ENCODE data around the gene NEK4. TPM values are rescaled to one million over a fixed set of nuclear protein-coding genes. Genes with fewer than 3 reads are reported as not detected.

NEK4 gene
- polyA plus RNA-seq, 1 experiment = 14.4 TPM

DNA sequence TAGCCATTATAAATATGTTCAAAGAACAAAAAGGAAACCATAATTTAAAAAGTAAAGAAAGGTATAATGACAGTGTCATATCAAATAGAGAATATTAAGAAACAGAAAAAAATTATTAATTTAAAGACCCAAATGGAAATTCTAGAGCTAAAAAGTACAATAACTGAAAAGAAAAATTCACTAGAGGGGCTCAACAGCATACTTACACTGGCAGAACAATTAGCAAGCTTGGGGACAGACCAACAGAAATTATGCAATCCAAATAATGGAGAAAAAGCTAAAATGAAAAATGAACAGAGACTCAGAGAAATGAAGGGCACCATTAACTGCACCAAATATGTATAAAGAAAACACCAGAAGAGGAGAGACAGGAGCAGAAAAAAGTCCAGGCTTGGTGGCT lies 51.1 kb downstream of the NEK4 start:
- no peak overlapping the region for H3K4me3 ChIP-seq (ENCODE audit: low read depth, low read length)
- no peaks in the 10 kb centered on the region for H3K27me3 ChIP-seq (ENCODE audit: control insufficient read depth, insufficient read depth, low read length)
- CTCF ChIA-PET = no interaction called here
- TF ChIP-seq, protein P1, sequence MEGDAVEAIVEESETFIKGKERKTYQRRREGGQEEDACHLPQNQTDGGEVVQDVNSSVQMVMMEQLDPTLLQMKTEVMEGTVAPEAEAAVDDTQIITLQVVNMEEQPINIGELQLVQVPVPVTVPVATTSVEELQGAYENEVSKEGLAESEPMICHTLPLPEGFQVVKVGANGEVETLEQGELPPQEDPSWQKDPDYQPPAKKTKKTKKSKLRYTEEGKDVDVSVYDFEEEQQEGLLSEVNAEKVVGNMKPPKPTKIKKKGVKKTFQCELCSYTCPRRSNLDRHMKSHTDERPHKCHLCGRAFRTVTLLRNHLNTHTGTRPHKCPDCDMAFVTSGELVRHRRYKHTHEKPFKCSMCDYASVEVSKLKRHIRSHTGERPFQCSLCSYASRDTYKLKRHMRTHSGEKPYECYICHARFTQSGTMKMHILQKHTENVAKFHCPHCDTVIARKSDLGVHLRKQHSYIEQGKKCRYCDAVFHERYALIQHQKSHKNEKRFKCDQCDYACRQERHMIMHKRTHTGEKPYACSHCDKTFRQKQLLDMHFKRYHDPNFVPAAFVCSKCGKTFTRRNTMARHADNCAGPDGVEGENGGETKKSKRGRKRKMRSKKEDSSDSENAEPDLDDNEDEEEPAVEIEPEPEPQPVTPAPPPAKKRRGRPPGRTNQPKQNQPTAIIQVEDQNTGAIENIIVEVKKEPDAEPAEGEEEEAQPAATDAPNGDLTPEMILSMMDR (IDR thresholded peaks at IDR 0.05; ENCODE audit: low read depth, low read length) = no peak
- H3K27ac ChIP-seq (ENCODE audit: low read depth, low read length) = no peak overlapping the region
- POLR2A ChIA-PET = interaction anchor here (0.7 kb wide), 1 partner anchor 551 kb away, joined by 5 read pairs; no protein-coding TSS in a partner anchor
- DNase-seq (ENCODE audit: low read depth, low spot score) = no peak
- peaks cover 3% of the 10 kb centered on the region for H3K9me3 ChIP-seq (ENCODE audit: control insufficient read depth, insufficient read depth, low read length)

DNA sequence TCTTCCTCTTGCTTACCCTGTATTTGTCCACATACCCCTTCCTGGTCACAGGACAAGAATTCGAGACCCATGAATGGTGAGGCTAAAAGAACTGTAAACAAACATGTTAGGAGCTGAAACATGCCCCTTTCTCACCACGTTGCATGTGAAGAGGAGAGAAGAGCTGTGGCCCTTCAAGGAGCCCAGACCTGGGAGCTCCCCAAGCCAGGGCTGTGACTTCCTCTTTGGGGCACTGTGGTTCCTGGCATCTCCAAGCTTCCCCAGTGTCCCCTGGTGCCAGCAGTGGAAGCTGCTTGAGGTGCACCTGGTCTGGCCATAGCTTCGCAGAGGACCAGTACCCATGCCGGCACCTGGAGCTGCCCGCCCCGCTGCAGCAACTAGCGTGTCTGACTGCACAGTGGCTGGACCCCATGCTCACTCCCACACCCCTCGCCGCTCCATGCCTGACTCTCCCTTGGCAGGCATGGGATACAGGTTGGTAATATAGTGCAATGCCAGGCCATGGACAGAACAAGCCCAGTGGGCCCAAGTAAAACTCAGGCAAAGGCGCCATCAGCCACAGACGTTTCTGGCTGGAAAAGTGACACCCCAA lies 54.9 kb downstream of the NEK4 start:
- CTCF ChIA-PET = no interaction called here
- TF ChIP-seq, protein P1 (IDR thresholded peaks at IDR 0.05; ENCODE audit: low read depth, low read length) = no peak
- Histone ChIP-seq H3K4me3 (ENCODE audit: low read depth, low read length) (no peak overlapping the region), H3K27ac (ENCODE audit: low read depth, low read length) (no peak overlapping the region), H3K9me3 (ENCODE audit: control insufficient read depth, insufficient read depth, low read length) (peaks cover 3% of the 10 kb centered on the region), H3K27me3 (ENCODE audit: control insufficient read depth, insufficient read depth, low read length) (no peaks in the 10 kb centered on the region)
- DNase-seq (ENCODE audit: low read depth, low spot score) = no peak
- POLR2A ChIA-PET = no interaction called here

DNA sequence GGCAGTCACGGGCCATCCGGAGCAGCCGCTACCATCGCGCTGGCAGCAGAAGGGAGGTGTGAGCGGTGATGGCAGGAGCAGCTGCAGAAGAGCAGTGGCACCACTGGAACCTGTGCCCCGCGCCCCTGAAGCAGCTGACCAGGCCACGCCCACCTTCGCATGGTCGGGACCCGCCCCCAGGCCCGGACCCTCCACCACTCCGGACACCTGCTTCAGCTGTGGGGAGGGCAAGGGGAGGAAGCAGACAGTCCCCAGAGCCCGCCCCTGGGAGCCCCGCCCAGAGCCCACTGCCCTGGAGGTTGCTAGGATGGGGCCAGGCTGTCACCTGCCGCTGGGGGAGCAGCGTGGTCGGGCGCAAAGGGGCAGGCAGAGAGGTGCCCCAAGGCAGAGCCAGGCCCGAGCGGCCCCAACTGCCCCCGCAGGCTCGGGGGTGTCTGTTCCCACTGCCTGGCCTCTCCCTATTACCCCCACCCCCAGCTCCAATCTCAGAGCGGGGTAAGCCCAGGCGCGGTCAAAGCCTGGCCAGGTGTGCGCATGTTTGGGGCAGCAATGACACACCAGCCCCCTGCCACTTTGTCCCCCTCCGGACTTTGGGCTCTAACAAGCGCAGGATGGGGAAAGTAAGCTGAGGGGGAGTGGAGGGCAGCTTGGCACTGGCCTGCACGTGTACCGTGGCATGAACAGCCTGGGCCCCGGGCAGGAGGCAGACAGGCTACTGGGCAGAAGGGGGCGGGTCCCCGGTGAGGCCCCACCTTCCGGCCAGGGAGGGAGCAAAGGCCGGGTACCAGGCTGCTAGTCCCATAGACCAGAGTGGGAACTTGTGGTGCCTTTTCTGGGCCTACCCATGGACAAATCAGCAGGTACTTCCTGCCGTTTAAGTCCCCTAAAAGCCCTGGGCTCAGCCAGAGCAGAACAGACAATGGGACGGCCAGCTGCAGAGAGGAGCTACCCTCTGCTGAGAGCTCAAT lies 56.1 kb downstream of the NEK4 start:
- POLR2A ChIA-PET = no interaction called here
- CTCF ChIA-PET = no interaction called here

DNA sequence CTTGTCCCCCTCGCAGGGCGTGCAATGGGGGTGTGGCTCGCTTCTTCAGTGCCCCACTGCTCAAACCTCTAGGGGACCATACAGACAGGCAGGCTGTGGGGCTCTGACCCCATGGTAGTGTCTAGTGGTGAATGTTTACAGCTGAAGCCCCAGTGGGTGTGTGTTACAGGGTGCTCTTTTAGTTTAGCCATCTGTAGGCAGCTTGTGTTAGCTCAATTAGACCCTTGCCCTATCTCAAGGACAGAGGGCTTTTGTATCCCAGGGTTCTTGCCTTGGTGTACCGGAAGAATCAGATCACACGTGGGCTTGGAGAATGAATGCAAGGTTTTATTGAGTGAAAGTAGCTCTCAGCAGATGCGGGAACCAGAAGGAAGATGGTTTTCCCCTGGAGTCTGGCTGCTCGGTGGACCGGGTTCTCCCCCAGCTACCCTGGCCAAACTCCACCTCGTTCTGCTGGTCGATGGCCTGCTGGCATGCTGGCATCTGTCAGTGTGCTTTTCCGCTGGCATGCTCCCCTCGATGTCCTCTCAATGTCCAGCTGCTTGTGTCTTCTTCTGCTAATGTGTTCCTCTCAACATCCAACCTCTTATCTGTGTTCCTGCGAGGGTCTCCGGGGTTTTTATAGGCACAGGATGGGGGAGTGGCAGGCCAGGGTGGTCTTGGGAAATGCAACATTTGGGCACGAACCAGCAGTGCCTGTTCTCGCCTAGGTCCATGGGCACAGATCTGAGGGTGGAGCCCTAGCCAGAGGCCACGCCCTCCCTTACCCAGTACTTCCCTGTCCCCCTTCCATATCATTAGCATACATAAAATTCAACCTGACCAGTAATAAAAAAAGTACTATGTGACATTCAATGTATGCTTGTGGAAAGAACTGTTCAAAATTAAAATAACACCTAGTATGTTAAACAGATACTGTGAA lies 58.2 kb downstream of the NEK4 start:
- POLR2A ChIA-PET = no interaction called here
- CTCF ChIA-PET = interaction anchor here (0.6 kb wide), 1 partner anchor 274 kb away, joined by 3 read pairs; no protein-coding TSS in a partner anchor
- TF ChIP-seq, protein P1 (IDR thresholded peaks at IDR 0.05; ENCODE audit: low read depth, low read length) = no peak
- no peak overlapping the region for H3K4me3 ChIP-seq (ENCODE audit: low read depth, low read length)
- peak overlapping the region; percentile 11 for H3K27ac ChIP-seq (ENCODE audit: low read depth, low read length)
- DNase-seq (ENCODE audit: low read depth, low spot score) = no peak
- H3K27me3 ChIP-seq (ENCODE audit: control insufficient read depth, insufficient read depth, low read length) = no peaks in the 10 kb centered on the region
- H3K9me3 ChIP-seq (ENCODE audit: control insufficient read depth, insufficient read depth, low read length) = no peaks in the 10 kb centered on the region

More for the DNA sequence above, 56.1 kb downstream of the NEK4 start:
- no peak for DNase-seq (ENCODE audit: low read depth, low spot score)
- Histone ChIP-seq H3K4me3 (ENCODE audit: low read depth, low read length) (no peak overlapping the region), H3K27ac (ENCODE audit: low read depth, low read length) (no peak overlapping the region), H3K27me3 (ENCODE audit: control insufficient read depth, insufficient read depth, low read length) (no peaks in the 10 kb centered on the region), H3K9me3 (ENCODE audit: control insufficient read depth, insufficient read depth, low read length) (no peaks in the 10 kb centered on the region; the same call in 1 of the 2 replicates)
- TF ChIP-seq, protein P1 (IDR thresholded peaks at IDR 0.05; ENCODE audit: low read depth, low read length) = no peak
